Endothelial cell of umbilical vein (primary cell): ENCODE data around the gene UGT3A2. TPM values are rescaled to one million over a fixed set of nuclear protein-coding genes. Genes with fewer than 3 reads are reported as not detected.

ENCODE experiments used
- BruUV-seq: library from RNA; stranded (reverse); fragments of 400-500 nt; replicated peaks from 2 replicates; lab custom pipeline; 2021; lab: Mats Ljungman, UMichigan
- CTCF ChIA-PET: fragments of 300-600, 350-600 bp; sonication (Branson Sonifier 250); formaldehyde crosslinking; loops from one replicate; lab custom pipeline; 2021; ENCODE audit warnings: antibody characterized with exemption, inconsistent platforms; lab: Charles Lee
- POLR2A ChIA-PET: fragments of 300-600, 350-600 bp; sonication (Branson Sonifier 250); formaldehyde crosslinking; loops from one replicate; lab custom pipeline; 2021; ENCODE audit warnings: antibody characterized with exemption, inconsistent platforms; lab: Charles Lee
- DNase-seq: peaks from one replicate; pipeline ENCODE4 v3.0.0-alpha.2; 2011; ENCODE audit warnings: low read depth, low spot score
- FAIRE-seq: peaks from 2 replicates; lab custom pipeline; 2011; peaks lifted over from hg19 to GRCh38; lab: Jason Lieb, UNC
- H2AFZ ChIP-seq: 2 replicates; pipeline ENCODE4 v1.6.0; 2012; ENCODE audit warnings: low read depth, low read length, control low read depth, inconsistent platforms
- H3K27ac ChIP-seq: 2 replicates; pipeline ENCODE4 v1.5.1; 2011; ENCODE audit warnings: low read depth, mild to moderate bottlenecking, control low read depth, low read length, moderate library complexity; ENCODE audit not compliant: insufficient read depth
- H3K27me3 ChIP-seq, 2 experiments: 2 replicates each; pipeline versions ENCODE4 v1.6.0 to v1.6.1; 2011; ENCODE audit warnings: low read length in 2 of 2, mixed read lengths in 1 of 2; ENCODE audit not compliant: control insufficient read depth in 2 of 2, insufficient read depth in 2 of 2
- H3K36me3 ChIP-seq, 2 experiments: 2 replicates in 1 of 2; 3 replicates in 1 of 2; pipeline ENCODE4 v1.5.1; 2011; ENCODE audit warnings: low read length in 2 of 2, mild to moderate bottlenecking in 1 of 2, moderate library complexity in 1 of 2; ENCODE audit not compliant: control insufficient read depth in 2 of 2, insufficient read depth in 2 of 2; ENCODE audit errors: extremely low read depth in 1 of 2
- H3K4me1 ChIP-seq: 3 replicates; pipeline ENCODE4 v1.5.1; 2011; ENCODE audit warnings: mild to moderate bottlenecking, low read length; ENCODE audit not compliant: control insufficient read depth, insufficient read depth; ENCODE audit errors: extremely low read depth
- H3K4me2 ChIP-seq: 2 replicates; pipeline ENCODE4 v1.6.1; 2011; ENCODE audit warnings: low read length, control low read depth, mixed read lengths; ENCODE audit not compliant: insufficient read depth
- H3K4me3 ChIP-seq, 3 experiments: fragments of 200-600 bp in 1 of 3; sonication (generic), shearing (Covaris generic) in 1 of 3; replicated peaks in 1 of 3; 2 replicates each; pipeline ENCODE4 v1.5.1; 2011 to 2016; ENCODE audit warnings: control low read depth in 3 of 3, low read length in 3 of 3, mild to moderate bottlenecking in 2 of 3, inconsistent platforms in 1 of 3, low read depth in 1 of 3, moderate library complexity in 1 of 3; ENCODE audit not compliant: insufficient read depth in 1 of 3
- H3K79me2 ChIP-seq: 2 replicates; pipeline ENCODE4 v1.6.0; 2012; ENCODE audit warnings: low read length, inconsistent platforms; ENCODE audit not compliant: control insufficient read depth, insufficient read depth
- H3K9ac ChIP-seq: replicated peaks from 2 replicates; pipeline ENCODE3; 2011; ENCODE audit warnings: low read length, control low read depth; ENCODE audit not compliant: insufficient read depth; ENCODE audit errors: extremely low read depth
- H3K9me1 ChIP-seq: replicated peaks from 3 replicates; pipeline ENCODE4 v1.6.0; 2011; ENCODE audit warnings: mild to moderate bottlenecking, low read length; ENCODE audit not compliant: control insufficient read depth, insufficient read depth; ENCODE audit errors: extremely low read depth
- H3K9me3 ChIP-seq: replicated peaks from 2 replicates; pipeline ENCODE4 v1.5.1; 2012; ENCODE audit warnings: low read length, inconsistent platforms; ENCODE audit not compliant: control insufficient read depth, insufficient read depth
- H4K20me1 ChIP-seq: replicated peaks from 2 replicates; pipeline ENCODE3; 2011; ENCODE audit warnings: mild to moderate bottlenecking, low read length; ENCODE audit not compliant: control insufficient read depth, insufficient read depth; ENCODE audit errors: extremely low read depth
- EZH2 ChIP-seq: IDR thresholded peaks from 2 replicates; pipeline ENCODE4 v1.6.1; 2012; ENCODE audit warnings: borderline replicate concordance, low read depth, mild to moderate bottlenecking, moderate library complexity, low read length, inconsistent platforms; ENCODE audit not compliant: severe bottlenecking
- FOS ChIP-seq: IDR thresholded peaks from 2 replicates; pipeline ENCODE4 v1.6.1; 2011; ENCODE audit warnings: mild to moderate bottlenecking, low read length, moderate library complexity, borderline replicate concordance; ENCODE audit not compliant: insufficient read depth
- GATA2 ChIP-seq: IDR thresholded peaks from 2 replicates; pipeline ENCODE4 v1.7.0; 2011; ENCODE audit warnings: low read depth, mild to moderate bottlenecking, moderate library complexity, mixed read lengths, low read length; ENCODE audit not compliant: insufficient read length, insufficient read depth
- JUN ChIP-seq: IDR thresholded peaks from 2 replicates; pipeline ENCODE4 v1.6.1; 2011; ENCODE audit warnings: borderline replicate concordance, low read depth; ENCODE audit not compliant: insufficient read length, insufficient read depth
- MYC ChIP-seq: IDR thresholded peaks from one replicate; pipeline ENCODE4 v1.6.1; 2011; ENCODE audit warnings: mild to moderate bottlenecking, low read depth, low read length
- POLR2A ChIP-seq: IDR thresholded peaks from 2 replicates; pipeline ENCODE4 v1.6.1; 2012; ENCODE audit warnings: low read depth, mild to moderate bottlenecking, control low read depth, low read length
- POLR2AphosphoS5 ChIP-seq: IDR thresholded peaks from 2 replicates; pipeline ENCODE4 v1.6.1; 2012; ENCODE audit warnings: low read depth, mild to moderate bottlenecking, control low read depth, low read length, moderate library complexity; ENCODE audit not compliant: insufficient read depth
- dilution Hi-C: fragments of 300-500 bp; cut with MboI; formaldehyde crosslinking; loops from one replicate; pipeline ENCODE4 v1.15.0; 2019; ENCODE audit warnings: low sequenced_read_pairs; ENCODE audit not compliant: extremely low pct_ligation_motif_present
- intact Hi-C: fragments of 100-400 bp; cut with micrococcal nuclease; formaldehyde crosslinking; loops from one replicate; pipeline ENCODE4 v1.10.0; 2022
- polyA plus RNA-seq, 4 experiments: library from polyadenylated mRNA; depleted of rRNA in 3 of 4; stranded (reverse) in 3 of 4; unstranded in 1 of 4; fragments of >200 nt; gene quantifications; 2 replicates each; pipeline versions ENCODE4 v1.2.1 to v1.2.3, GENCODE V29; 2011 to 2012; ENCODE audit warnings: missing spikeins in 1 of 4
- total RNA-seq: library from RNA; stranded (reverse); gene quantifications from 2 replicates; pipeline ENCODE4 v1.2.3, GENCODE V29; 2021
- TF ChIP-seq, protein P1 (sequence below): IDR thresholded peaks from 2 replicates; pipeline ENCODE4 v1.6.1; 2011; ENCODE audit not compliant: insufficient read depth, insufficient read length
- TF ChIP-seq, protein P2 (sequence below), 2 donors: IDR thresholded peaks; 1 replicate in 1 of 2; 2 replicates in 1 of 2; pipeline ENCODE4 v1.5.1; 2011; ENCODE audit warnings: low read length in 2 of 2, mild to moderate bottlenecking in 2 of 2, moderate library complexity in 2 of 2, control low read depth in 1 of 2, inconsistent platforms in 1 of 2, low read depth in 1 of 2; ENCODE audit not compliant: insufficient read depth in 1 of 2; ENCODE audit errors: extremely low read depth in 1 of 2

The UGT3A2 gene
- total and polyA plus RNA-seq, 2 donors (not counting 3 experiments of a cell fraction or from before 2014, with no cell fraction given): not detected

DNA sequence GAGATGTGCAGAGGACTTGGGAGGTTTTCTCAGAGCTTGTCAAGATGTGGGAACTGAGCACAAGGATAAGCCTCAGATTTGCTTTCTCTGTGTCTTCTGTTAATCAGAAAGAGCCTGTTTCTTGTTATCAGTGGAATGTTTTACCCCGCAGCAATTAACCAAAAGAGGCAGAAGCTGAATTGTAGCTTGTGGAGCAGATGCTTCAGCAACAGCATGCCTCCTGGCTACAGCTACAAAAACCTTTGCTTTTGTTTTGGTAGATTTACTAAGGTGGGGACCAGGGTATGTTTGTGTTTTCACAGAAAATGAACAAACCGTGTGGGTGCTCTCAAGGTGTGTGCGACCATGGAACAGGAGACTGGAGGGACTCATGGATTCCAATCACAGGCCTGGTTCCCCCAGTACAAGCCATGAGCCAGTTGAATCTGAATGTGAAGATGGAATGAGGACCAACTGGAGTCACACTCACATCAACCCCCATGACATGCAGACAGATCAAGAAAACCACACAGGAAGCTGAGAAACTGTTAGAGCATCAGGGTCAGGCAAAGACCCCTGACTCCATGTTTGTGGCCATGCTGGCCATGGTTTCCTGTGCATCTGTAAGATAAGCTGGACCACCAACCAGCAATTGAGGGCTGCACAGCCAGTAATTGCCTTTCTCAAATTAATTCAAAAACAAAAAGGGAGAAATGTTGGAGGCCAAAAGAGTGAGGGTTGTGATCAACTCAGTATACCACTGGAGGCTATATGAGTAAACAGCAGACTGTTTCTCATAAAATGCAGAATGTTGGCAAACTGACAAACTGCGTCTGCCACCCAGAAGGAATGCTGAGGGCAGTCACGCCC, 6.9 kb downstream of the UGT3A2 start:
- no peaks in the 10 kb centered on the region for H3K27me3 ChIP-seq
- dilution Hi-C loops: no loop called here
- no peak for DNase-seq
- H3K79me2 ChIP-seq: no peaks in the 10 kb centered on the region
- no peak for TF ChIP-seq POLR2AphosphoS5
- TF ChIP-seq MYC: no peak
- TF ChIP-seq, protein P1, sequence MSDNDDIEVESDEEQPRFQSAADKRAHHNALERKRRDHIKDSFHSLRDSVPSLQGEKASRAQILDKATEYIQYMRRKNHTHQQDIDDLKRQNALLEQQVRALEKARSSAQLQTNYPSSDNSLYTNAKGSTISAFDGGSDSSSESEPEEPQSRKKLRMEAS: no peak
- TF ChIP-seq JUN: no peak
- TF ChIP-seq GATA2: no peak
- no peak for TF ChIP-seq POLR2A
- TF ChIP-seq, protein P2, sequence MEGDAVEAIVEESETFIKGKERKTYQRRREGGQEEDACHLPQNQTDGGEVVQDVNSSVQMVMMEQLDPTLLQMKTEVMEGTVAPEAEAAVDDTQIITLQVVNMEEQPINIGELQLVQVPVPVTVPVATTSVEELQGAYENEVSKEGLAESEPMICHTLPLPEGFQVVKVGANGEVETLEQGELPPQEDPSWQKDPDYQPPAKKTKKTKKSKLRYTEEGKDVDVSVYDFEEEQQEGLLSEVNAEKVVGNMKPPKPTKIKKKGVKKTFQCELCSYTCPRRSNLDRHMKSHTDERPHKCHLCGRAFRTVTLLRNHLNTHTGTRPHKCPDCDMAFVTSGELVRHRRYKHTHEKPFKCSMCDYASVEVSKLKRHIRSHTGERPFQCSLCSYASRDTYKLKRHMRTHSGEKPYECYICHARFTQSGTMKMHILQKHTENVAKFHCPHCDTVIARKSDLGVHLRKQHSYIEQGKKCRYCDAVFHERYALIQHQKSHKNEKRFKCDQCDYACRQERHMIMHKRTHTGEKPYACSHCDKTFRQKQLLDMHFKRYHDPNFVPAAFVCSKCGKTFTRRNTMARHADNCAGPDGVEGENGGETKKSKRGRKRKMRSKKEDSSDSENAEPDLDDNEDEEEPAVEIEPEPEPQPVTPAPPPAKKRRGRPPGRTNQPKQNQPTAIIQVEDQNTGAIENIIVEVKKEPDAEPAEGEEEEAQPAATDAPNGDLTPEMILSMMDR (IDR thresholded peaks at IDR 0.05; ENCODE audit: extremely low read depth in 1 of 2, insufficient read depth in 1 of 2, low read depth in 1 of 2, low read length in 2 of 2): no peak
- TF ChIP-seq FOS: no peak
- no peak for TF ChIP-seq EZH2
- FAIRE-seq: no peak
- POLR2A ChIA-PET: no interaction called here
- H3K4me1 ChIP-seq: no peaks in the 10 kb centered on the region
- no peak overlapping the region for H3K4me3 ChIP-seq
- BruUV-seq: no TSS peak
- intact Hi-C loops: no loop called here
- H2AFZ ChIP-seq: no peak overlapping the region
- no peak overlapping the region for H3K27ac ChIP-seq
- H4K20me1 ChIP-seq: no peaks in the 10 kb centered on the region
- no peaks in the 10 kb centered on the region for H3K9me3 ChIP-seq
- H3K9me1 ChIP-seq: no peaks in the 10 kb centered on the region
- CTCF ChIA-PET: interaction anchor here (1.2 to 1.7 kb wide), 4 partner anchors 13 to 446 kb away, joined by 3 to 12 read pairs (median 5); no protein-coding TSS in a partner anchor
- H3K9ac ChIP-seq: no peak overlapping the region
- no peak overlapping the region for H3K4me2 ChIP-seq
- H3K36me3 ChIP-seq: no peaks in the 10 kb centered on the region
